ENCODE measurements around the gene SLC23A1.

GRCh38 chr5:139335811-139336210 is 47.3 kb downstream of the SLC23A1 start:
- TF ChIP-seq CTCF (IDR thresholded peaks at IDR 0.05; ENCODE audit: low read depth, low read length, poor library complexity, severe bottlenecking): no peak
- TF ChIP-seq EZH2phosphoT487 (IDR thresholded peaks at IDR 0.05; ENCODE audit: borderline replicate concordance, low read length): no peak

Data from DOHH2 (cell line).